ENCODE data around the gene RPL21. TPM values are rescaled to one million over a fixed set of nuclear protein-coding genes. Genes with fewer than 3 reads are reported as not detected.
"Not testable (repeated sequence)": the region's sequence is repeated elsewhere in the genome, so short reads cannot be mapped to it uniquely, and the experiment has no call there.

The RPL21 gene
- total RNA-seq, 1 experiment from 2014 or later, result 552 TPM

DNA sequence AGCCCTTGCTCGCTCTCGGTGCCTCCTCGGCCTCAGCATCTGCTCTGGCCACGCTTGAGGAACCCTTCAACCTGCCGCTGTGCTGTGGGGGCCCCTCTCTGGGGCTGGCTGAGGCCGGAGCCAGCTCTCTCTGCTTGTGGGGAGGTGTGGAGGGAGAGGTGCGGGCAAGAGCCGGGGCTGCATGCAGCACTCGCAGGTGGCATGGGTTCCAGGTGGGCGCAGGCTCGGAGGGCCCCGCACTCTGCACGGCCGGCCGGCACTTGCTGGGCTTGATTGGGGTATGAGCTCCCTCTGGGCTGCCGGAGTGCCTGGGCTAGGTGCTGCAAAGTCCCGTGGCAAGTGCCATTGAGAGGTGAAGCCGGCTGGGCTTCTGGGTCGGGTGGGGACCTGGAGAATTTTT lies 31.7 kb upstream of the RPL21 start:
- Histone ChIP-seq H2AFZ (ENCODE audit: low read length) (no peak overlapping the region), H3F3A (ENCODE audit: low read length, unreplicated experiment) (no peaks in the 10 kb centered on the region), H3K4me1 (ENCODE audit: insufficient read depth, low read length) (no peaks in the 10 kb centered on the region), H3K27me3 (ENCODE audit: low read length) (no peaks in the 10 kb centered on the region), H3K9me2 (replicated peaks; ENCODE audit: low read length) (no peaks in the 10 kb centered on the region), H3K9ac (ENCODE audit: low read length) (no peak overlapping the region), H3K36me3 (ENCODE audit: low read depth, low read length) (no peaks in the 10 kb centered on the region), H3K27ac (ENCODE audit: low read length) (no peak overlapping the region), H3K9me3 (ENCODE audit: low read length) (no peaks in the 10 kb centered on the region), H4K20me1 (ENCODE audit: low read length) (no peaks in the 10 kb centered on the region), H3K79me2 (ENCODE audit: low read length) (no peaks in the 10 kb centered on the region), H3K4me3 (ENCODE audit: low read length) (no peak overlapping the region), H3K4me2 (ENCODE audit: low read length) (no peak overlapping the region)
- no peak for ATAC-seq
- ChIA-PET POLR2A (ENCODE audit: unreplicated experiment) (no interaction called here), CTCF (no interaction called here)
- no peak for DNase-seq
- no TSS peak for BruUV-seq (replicated peaks)
- intact Hi-C loops (cut with micrococcal nuclease), result no loop called here
- TF ChIP-seq EZH2 (IDR thresholded peaks at IDR 0.05; ENCODE audit: low read length, unreplicated experiment) (no peak), EZH2phosphoT487 (IDR thresholded peaks at IDR 0.05; ENCODE audit: borderline replicate concordance, low read length) (no peak)
- TF ChIP-seq, protein P1, sequence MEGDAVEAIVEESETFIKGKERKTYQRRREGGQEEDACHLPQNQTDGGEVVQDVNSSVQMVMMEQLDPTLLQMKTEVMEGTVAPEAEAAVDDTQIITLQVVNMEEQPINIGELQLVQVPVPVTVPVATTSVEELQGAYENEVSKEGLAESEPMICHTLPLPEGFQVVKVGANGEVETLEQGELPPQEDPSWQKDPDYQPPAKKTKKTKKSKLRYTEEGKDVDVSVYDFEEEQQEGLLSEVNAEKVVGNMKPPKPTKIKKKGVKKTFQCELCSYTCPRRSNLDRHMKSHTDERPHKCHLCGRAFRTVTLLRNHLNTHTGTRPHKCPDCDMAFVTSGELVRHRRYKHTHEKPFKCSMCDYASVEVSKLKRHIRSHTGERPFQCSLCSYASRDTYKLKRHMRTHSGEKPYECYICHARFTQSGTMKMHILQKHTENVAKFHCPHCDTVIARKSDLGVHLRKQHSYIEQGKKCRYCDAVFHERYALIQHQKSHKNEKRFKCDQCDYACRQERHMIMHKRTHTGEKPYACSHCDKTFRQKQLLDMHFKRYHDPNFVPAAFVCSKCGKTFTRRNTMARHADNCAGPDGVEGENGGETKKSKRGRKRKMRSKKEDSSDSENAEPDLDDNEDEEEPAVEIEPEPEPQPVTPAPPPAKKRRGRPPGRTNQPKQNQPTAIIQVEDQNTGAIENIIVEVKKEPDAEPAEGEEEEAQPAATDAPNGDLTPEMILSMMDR (conservative IDR thresholded peaks at IDR 0.05; ENCODE audit: low read depth, low read length), result no peak

GRCh38 chr13:27222100-27222499 lies 29.3 kb upstream of the RPL21 start:
- ATAC-seq; H3K4me1 ChIP-seq (ENCODE audit: insufficient read depth, low read length); H3K79me2 ChIP-seq (ENCODE audit: low read length); DNase-seq; H3K9me2 ChIP-seq (replicated peaks; ENCODE audit: low read length); H3K27me3 ChIP-seq (ENCODE audit: low read length); H3K9ac ChIP-seq (ENCODE audit: low read length); H3K4me3 ChIP-seq (ENCODE audit: low read length); H2AFZ ChIP-seq (ENCODE audit: low read length); BruUV-seq (replicated peaks); H3K4me2 ChIP-seq (ENCODE audit: low read length); CTCF ChIA-PET; H4K20me1 ChIP-seq (ENCODE audit: low read length); H3K27ac ChIP-seq (ENCODE audit: low read length); H3K36me3 ChIP-seq (ENCODE audit: low read depth, low read length); intact Hi-C loops (cut with micrococcal nuclease); H3K9me3 ChIP-seq (ENCODE audit: low read length); POLR2A ChIA-PET (ENCODE audit: unreplicated experiment); H3F3A ChIP-seq (ENCODE audit: low read length, unreplicated experiment): not testable (repeated sequence)

DNA sequence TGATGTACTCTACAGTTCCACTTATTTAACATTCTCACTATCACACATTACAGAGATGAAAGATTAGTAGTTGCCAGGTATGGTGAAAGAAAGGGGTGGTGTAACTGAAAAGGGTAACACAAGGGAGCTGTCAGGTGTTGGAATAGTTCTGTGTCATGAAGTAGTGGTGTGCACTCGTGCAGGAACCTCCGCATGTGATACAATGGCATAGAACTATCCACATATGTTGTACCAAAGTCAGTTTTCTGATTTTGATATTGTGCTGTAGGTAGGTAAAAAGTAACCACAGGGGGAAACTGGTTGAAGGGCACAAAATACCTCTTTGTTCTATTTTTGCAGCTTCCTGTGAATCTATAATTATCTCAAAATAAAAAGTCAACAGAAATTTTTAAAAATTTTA lies 24.4 kb upstream of the RPL21 start:
- Histone ChIP-seq H3K4me1 (ENCODE audit: insufficient read depth, low read length) (no peaks in the 10 kb centered on the region), H3K4me3 (ENCODE audit: low read length) (no peak overlapping the region), H4K20me1 (ENCODE audit: low read length) (no peaks in the 10 kb centered on the region), H3K4me2 (ENCODE audit: low read length) (no peak overlapping the region), H3K9me3 (ENCODE audit: low read length) (no peaks in the 10 kb centered on the region), H3K36me3 (ENCODE audit: low read depth, low read length) (no peaks in the 10 kb centered on the region), H3K9ac (ENCODE audit: low read length) (no peak overlapping the region), H3K79me2 (ENCODE audit: low read length) (no peaks in the 10 kb centered on the region), H2AFZ (ENCODE audit: low read length) (no peak overlapping the region), H3K27me3 (ENCODE audit: low read length) (no peaks in the 10 kb centered on the region), H3K9me2 (replicated peaks; ENCODE audit: low read length) (no peaks in the 10 kb centered on the region), H3F3A (ENCODE audit: low read length, unreplicated experiment) (no peaks in the 10 kb centered on the region), H3K27ac (ENCODE audit: low read length) (no peak overlapping the region)
- ChIA-PET POLR2A (ENCODE audit: unreplicated experiment) (no interaction called here), CTCF (no interaction called here)
- intact Hi-C loops (cut with micrococcal nuclease), result no loop called here
- DNase-seq (no peak), ATAC-seq (no peak)
- BruUV-seq (replicated peaks), result no TSS peak
- TF ChIP-seq, protein P1 (conservative IDR thresholded peaks at IDR 0.05; ENCODE audit: low read depth, low read length), result no peak
- TF ChIP-seq EZH2 (IDR thresholded peaks at IDR 0.05; ENCODE audit: low read length, unreplicated experiment) (no peak), EZH2phosphoT487 (IDR thresholded peaks at IDR 0.05; ENCODE audit: borderline replicate concordance, low read length) (no peak)
